ENCODE measurements around the gene ZNF341. TPM values are rescaled to one million over a fixed set of nuclear protein-coding genes. Genes with fewer than 3 reads are reported as not detected.
"Not testable (repeated sequence)": the region's sequence is repeated elsewhere in the genome, so short reads cannot be mapped to it uniquely, and the experiment has no call there.

Gene ZNF341
- total RNA-seq, 1 donor from 2014 or later: 2.1 TPM

DNA sequence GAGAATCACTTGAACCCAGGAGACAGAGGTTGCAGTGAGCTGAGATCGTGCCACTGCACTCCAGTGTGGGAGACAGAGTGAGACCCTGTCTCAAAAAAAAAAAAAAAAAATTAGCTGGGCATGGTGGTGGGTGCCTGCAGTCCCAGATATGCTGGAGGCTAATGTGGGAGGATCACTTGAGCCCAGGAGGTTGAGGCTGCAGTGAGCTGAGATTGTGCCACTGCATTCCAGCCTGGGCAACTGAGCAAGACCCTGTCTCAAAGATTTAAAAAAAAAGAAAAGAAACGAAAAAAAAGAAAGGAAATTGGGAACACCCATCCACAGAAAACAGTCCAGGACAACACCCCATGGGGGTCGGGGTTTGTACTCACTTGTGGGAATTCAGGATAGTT lies 60.8 kb downstream of the ZNF341 start:
- DNase-seq (ENCODE audit: low read depth): not testable (repeated sequence)

DNA sequence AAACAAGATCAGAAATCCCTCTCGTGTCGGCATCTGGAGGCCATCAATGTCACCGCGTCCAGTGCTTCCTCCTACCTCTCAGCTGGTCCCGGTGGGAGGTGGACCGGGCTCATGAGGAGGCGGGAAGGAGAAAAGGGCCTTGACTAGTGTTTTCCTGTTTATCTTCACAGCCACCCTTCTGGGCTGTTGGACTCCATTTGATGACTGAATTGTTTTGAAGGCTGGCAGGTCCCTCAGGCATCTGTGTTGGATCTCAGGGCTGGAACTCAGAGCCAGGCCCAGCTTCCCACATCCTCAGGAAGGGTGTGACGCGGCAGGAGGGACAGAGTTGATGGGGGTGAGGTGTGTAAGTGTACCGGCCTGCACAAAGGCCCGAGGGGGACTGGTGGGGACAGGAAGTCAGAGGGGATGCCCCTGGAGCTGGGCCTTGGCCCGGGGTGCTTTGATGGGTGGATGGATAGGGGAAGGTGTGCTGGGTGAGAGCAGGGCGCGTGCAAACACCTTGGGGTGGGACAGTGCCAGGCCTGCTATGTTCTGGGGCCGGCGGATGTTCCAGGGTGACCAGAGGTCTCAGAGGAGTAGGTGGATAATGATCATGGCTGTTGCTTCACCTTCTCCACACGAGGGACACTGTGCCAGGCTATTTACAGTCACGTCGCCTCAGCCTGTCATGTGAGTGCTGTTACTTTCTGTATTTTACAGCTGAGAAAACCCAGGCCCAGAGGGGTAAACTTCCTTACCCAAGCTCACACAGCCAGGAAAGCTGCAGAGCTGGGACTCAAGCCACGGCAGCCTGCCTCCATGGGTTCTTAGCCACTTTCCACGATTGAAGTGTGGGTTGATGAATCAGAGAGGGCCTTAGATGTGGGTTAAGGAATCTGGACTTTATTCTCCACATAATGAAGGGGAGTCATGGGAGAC lies 61.5 kb downstream of the ZNF341 start:
- peak; percentile 48 for DNase-seq (ENCODE audit: low read depth)

DNA sequence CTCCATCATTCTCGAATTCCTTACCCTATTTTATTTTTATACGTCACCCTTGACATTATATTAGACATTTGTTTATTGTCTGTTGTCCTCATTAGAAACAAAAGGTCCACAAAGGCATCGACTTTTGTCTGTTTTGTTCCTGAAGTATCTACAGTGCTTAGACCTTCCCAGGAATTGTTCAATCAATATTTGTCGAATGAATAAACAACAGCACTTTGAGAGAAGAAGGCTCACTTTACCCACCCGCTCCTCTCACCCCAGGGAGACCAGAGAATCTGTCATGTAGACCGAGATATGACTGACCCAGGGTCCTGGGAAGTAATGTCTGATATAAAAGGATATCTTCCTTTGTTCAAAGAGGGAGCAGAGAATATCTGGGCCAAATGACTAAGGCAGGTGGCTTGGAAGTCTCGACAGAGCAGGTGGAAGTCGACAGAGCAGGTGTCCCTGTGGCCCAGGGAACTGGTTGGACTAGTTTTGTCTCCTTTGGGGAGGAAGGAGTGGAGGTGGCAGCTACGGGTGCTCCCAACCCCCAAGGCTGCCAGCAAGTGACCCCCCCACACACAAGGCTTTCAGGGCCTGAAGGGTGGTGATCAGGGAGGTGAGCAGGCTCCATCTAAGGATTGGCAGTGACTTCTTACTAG lies 64.6 kb downstream of the ZNF341 start:
- peak; percentile 23 for DNase-seq (ENCODE audit: low read depth)

DNA sequence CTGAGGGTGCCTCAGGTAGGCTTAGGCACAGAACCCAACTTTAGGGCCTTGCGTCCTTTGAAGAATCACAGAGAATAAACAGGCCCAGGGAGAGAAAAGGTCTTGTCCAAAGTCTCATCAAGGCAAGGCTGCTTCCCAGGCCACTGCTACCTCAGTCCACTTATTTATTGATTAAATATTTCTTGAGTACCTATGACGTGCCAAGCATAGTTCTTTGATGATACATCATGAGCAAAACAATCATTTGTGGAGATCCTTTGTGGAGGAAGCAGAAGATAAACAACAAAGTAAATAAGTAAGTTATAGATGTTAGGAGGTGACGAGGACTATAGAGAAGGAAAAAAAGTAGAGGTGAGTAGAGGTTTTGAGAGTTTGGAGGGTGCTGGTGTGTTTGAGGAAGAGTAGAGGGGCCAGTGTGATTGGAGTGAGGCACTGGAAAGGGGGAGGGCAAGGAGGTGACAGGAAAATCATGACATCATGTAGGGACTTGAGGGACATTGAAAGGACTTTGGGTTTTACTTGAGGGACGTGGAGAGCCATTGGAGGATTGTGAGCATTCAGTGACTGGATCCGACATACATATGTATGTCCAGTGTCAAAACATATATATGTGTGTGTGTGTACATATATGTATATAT lies 65.2 kb downstream of the ZNF341 start:
- DNase-seq (ENCODE audit: low read depth): peak; percentile 61

DNA sequence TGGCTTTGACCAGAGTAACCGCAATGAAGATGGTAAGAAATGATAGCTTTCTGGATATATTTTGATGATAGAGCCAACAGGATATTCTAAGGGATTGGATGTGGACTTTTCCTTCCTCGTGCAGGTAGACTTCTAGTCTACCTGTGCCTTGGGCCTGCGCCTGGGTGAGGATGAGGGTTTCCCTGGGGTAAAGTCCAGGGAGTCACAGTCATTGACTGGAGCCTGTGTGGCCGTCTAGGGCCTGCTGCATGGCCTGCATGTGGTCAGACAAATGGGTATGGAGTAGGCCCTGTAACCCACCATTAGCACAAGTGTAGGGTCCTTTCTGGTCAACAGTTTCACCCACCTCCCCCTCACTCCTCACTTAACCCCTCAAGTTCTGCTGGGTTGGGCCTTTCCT lies 66.6 kb downstream of the ZNF341 start:
- DNase-seq (ENCODE audit: low read depth): no peak

DNA sequence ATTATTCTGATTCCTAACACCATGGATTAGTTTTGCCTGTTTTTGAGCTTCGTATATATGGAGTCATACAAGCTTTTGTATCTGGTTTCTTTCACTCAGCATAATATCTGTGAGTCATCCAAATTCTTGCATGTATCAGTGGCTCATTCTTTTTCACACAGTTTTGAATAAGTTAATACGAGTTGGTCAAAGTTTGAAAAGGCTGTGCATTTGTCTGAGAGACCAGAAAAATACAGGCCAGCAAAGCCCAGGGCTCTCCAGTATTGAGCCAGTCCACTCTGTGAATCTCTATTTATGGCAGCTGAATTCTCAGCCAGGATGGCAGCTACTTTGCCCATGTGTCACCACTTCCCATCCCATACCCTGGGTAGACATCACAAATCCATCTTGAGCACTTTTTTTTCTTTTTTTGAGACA lies 72.1 kb downstream of the ZNF341 start:
- peak; percentile 84 for DNase-seq (ENCODE audit: low read depth)

DNA sequence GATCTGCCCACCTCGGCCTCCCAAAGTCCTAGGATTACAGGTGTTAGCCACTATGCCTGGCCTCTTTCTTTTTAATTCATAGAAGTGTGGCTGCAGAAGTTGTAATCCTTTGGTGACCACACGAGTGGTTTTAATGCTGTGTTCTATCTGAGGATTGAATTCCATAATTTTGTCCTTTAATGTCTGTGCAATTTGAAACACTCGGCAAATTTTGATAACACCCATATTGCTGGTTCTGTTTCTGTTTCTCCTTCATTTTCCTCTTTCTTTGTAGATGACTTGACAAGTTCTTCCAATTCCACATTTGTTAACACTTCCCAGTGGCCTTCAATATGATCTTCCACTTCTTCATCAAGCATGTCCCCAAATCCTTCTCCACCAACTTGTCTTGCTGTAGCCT lies 76.6 kb downstream of the ZNF341 start:
- DNase-seq (ENCODE audit: low read depth): no peak

DNA sequence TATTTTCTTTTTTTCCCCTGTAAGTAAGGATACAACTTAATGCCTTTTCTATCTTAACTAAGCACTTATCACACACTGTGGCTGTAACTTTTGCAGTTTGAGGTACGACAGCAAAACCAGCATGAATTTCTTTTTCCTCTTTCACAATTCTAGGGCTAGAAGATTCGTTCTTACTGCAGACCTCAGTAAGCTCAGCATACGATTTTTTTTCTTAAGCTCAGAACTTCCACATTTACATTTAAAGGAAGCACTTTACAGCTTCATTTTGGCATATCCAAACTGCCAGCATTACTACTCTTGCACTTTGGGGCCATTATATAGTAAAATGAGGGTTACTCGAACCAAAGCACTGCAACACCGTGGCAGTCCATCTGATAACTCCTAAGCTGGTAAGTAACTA lies 78.5 kb downstream of the ZNF341 start:
- no peak for DNase-seq (ENCODE audit: low read depth)

DNA sequence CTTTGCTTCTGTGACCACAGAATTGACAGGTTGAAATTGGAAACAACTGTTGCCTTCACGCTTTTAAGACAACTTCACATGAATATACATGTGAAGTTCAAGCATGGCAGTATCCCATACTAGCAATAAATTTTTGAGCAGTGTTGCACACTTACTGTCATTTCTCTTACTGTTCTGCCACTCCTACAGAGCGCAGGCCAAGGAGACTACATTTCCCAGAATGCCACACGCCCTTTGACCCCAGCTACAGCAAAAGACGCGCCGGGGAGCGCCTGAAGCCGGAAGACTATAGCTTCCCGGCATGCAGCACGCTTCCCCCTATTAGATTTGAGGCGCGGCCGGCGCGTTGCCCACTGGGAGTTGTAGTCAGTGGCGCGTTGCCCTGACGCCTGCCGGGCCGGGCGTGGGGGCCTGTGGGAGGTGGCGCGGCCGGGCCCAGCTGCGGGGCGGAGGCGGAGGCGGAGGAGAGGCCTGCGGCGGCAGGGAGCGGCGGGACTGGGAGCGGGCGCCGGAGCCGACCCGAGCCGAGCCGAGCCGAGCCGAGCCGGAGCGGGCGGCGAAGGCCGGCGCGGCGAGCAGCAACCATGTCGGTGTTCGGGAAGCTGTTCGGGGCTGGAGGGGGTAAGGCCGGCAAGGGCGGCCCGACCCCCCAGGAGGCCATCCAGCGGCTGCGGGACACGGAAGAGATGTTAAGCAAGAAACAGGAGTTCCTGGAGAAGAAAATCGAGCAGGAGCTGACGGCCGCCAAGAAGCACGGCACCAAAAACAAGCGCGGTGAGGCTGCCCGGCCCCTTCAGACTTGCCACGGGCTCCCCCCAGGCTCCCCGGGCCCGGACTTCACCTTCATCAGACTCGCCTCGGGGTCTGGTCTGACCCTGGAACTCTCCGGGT lies 79.3 kb downstream of the ZNF341 start, which contains the start of gene CHMP4B:
Gene CHMP4B (plus strand): TSS at position 464 of the 891 bp plus-strand sequence. CDS start 121 bp downstream, at position 585.
- peak; percentile 93 for DNase-seq (ENCODE audit: low read depth)

DNA sequence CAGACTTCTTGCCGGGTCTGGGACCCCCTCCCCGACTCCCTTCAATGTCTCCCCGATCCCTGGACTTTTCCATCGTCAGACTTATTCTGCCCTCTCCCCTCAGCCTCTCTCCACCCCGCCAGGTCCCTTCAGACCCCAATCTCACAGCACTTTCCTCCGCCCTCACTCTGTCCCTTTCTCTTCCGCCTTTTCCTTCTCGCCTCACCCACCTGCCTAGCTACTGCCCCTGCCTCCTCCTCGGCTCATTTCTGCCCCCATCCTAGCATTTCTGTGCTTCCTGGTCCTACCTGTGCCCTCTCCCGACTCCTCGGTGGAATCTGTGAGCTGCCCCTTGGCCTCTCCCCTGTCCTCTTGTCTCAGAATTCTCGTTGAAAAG lies 80.0 kb downstream of the ZNF341 start:
- DNase-seq (ENCODE audit: low read depth): no peak

DNA sequence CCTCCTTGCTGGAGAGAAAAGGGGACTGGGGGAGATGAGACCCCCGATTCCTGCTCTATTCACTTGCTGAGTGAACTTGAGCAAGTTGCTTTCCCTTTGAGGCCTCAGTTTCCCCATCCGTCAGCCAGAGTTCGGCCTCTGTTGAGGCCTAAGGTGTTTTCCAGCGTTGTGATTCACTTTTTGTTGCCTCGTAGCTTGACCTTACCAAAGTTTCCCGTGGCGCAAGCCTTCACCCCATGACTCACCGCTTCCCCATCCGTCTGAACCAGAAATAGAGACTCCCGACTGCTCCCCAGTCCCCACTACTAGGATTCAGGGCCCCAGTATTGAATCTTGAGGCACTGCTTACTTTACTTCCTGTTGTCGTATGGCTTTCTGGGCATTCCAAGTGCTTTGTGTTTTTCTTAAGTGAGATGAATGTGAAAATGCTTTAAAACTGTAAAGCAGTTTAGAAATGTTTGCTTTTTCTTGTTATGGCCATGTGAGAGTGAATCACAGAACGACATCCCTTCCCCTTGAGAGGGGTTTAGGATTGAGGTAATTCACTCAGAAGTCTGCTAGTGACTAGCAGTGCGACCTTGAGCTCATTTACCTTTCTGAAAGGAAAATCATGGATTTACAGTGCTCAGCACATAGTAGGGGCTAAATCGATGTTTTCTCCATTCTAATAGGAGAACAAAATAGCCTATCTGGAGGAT lies 80.5 kb downstream of the ZNF341 start:
- DNase-seq (ENCODE audit: low read depth): peak; percentile 86

DNA sequence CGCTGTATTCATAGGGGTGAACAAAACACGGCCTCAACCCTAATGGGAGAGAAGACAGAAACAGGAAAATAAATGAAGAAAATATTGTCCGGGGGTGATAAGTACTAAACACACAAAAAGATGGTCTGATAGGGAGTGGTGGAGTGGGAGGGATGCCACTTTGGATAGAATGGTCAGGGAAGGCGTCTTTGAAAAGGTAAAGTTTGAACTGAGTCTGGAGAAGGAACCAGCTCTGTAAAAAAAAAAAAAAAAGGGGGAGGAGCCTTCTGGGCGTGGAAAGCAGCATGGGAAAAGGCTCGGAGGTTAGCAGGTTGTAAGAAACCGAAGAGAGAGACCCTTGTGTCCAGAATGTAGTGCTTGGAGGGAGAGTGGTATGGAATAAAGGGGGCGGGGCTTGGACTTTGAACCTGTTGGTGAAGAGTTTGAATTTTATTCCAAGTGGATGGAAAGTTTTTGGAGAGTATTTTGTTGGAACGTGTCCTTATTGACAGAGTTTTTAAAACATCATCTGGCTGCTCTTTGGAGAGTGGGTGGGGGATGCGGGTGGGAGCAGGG lies 81.2 kb downstream of the ZNF341 start:
- DNase-seq (ENCODE audit: low read depth): peak; percentile 28

DNA sequence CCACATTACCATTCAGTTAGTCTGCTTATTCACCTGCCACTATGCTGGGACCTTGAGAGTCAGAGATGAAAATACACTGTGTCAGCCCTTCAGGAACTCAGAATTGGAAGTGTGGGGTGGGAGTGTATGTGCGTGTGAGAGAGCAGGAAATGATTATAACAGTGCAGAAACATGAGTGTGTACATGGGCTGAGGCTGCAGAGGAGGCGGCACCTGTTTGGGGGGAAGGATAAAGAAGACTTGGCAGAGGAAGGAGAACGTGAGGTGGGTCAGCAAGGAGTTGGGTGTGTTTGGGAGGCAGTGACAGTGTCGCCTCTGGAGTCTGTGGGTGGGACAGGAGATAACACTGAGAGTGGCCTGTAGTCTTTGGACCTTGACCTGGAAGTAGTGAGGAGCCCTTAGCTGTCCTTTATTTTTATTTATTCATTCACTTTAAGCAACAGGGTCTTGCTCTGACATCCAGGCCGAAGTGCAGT lies 82.5 kb downstream of the ZNF341 start:
- DNase-seq (ENCODE audit: low read depth): no peak

DNA sequence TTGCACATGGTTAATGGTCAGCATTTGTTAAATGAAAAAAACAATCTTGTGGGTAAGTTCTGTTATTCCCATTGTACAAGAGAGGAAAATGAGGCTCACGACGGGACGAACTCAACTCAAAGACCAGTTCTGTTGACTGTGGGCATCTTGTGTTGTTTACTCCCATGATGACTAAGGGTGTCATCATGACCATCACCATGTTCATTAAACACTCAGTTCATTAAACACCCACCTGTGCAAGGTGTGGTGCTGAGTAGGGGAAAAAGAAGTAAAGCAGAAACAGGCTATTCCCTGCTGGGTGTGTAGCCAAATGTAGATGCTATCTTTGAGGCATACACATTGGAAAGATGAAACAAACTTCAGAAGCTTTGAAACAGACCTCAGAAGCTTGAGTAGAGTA lies 83.9 kb downstream of the ZNF341 start:
- DNase-seq (ENCODE audit: low read depth): no peak

DNA sequence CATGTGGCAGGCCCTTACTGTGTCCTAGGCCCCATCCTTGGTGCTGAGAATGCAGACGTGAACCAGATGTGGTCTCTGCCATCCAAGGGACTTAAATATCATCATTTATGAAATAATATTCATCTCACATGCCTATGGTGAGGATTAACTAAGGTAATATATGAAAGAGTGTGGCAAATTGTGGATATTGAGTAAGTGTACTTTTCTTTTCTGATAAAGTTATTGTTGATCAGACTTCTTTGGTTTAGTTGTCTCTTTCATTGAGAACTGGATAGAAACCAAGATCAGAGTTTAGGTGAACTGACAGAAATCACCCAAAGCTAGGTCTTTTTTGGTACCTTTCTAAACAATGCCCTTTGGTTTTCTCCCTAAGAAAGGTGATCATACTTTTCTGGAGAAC lies 84.4 kb downstream of the ZNF341 start:
- DNase-seq (ENCODE audit: low read depth): no peak

DNA sequence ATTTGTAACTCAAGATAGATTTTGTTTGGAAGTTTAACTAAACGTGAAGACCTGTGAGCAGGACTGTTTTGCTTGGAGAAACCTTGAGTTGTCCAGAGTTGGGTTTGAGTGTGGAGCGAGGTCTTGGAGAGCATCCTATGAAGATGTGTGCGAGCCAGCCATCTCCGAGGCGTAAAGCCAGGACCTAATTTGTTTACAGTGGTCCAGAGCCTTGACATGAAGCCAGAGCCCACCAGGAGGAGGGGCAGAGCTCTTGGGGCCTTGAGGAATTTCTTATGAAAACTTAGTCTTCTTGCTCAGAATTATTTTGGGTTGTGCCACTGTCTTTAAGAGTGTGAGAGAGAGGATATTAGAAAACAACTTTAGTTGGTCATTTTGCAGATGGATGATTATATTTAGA lies 85.6 kb downstream of the ZNF341 start:
- DNase-seq (ENCODE audit: low read depth): no peak

DNA sequence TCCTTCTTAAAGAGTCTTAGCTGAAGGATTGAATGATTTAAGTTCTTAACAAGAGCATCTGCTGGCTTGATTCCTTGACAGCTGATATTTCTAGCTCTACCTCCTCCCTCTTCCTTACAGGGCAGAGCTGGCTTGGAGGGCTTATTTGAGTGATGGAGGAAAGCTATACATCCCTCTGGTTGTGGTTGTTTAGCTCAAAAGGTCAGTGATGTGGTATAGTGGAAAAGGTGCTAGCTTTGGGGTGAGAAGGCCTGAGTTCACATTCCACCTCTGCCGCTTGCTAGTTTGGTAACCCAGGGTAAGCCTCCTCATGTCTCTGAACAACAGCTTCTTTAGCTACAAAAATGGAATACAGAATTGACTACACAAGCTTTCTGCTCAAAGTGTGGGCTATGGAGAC lies 87.7 kb downstream of the ZNF341 start:
- DNase-seq (ENCODE audit: low read depth): no peak

DNA sequence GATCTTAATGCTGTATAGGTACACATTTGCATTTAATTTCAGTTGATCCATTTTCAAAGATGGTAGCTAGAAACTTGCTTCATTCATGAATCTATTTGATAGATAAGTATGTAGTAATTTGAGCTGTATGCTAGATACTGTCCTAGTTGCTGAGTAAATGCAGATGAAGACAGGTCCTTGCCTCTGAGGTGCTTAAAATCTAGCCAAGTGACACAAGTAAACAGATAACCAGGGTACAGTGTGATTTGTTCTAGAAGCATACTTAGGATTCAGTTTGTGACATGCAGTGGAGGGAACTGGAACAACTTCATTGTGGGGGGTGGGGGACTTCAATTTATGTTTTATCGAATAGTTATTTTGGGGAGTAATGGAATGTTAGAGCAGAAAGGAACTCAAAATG lies 88.6 kb downstream of the ZNF341 start:
- DNase-seq (ENCODE audit: low read depth): no peak

DNA sequence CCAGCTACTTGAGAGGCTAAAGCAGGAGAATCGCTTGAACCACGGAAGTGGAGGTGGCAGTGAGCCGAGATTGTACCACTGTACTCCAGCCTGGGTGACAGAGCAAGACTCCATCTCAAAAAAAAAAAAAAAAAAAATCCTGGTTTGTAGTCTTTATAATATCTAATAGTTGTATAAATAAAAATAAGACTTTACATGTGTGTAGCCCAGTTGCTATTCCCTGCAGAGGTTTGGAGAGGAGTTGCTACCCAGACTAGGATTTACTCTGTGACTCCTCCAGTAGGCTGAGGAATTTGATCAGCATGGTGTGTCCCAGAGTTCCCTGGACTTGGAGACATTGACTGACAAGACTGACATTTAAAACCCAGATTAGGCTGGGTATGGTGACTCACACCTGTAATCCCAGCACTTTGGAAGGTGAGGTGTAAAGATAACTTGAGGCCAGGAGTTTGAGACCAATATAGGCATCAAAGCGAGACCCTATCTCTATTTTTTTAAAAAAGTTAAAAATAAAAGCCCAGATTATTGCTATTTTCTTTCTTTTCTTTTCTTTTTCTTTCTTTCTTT lies 89.6 kb downstream of the ZNF341 start:
- DNase-seq (ENCODE audit: low read depth): no peak

DNA sequence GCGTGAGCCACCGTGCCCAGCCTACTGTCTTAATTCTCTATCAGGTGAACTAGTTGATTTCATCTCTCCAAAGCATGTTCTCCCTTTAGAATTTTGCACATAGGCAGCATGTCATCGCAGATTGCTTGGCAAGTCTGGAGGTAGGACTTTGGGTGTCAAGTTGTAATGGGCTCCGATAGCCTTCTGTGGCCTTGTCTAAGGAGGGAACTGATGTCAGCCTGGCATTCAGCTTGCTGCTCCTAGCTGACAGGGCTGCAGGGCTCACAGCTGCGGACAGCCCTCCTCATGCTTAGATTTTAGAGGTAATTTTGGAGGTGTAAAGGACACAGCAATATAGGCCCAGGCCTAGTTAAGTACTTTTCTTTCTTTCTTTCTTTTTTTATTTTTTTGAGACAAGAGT lies 90.6 kb downstream of the ZNF341 start:
- DNase-seq (ENCODE audit: low read depth): no peak
